GM19328 (cell line): ENCODE results near the gene UBE2Q1.

Experiments
- ATAC-seq: cut with Tn5 transposase; IDR thresholded peaks from one replicate; pipeline ENCODE4 v1.9.1; 2021; ENCODE audit warnings: mild to moderate bottlenecking, moderate library complexity; ENCODE audit not compliant: unreplicated experiment

UBE2Q1 gene

GRCh38 chr1:154557939-154558719 lies at the start of gene UBE2Q1:
UBE2Q1 (minus strand) TSS chr1:154558662; CDS start chr1:154558553, 109 bp downstream.
- peak; percentile 10 for ATAC-seq

GRCh38 chr1:154607609-154608396 lies 49.3 kb upstream of the UBE2Q1 start, which contains the start of gene ADAR:
ADAR (minus strand) TSS chr1:154608186; CDS start chr1:154608006, 180 bp downstream.
- ATAC-seq = peak; percentile 64

GRCh38 chr1:154607106-154607608 lies 48.7 kb upstream of the UBE2Q1 start:
- ATAC-seq = no peak

- ATAC-seq = no peak
Observed at GRCh38 chr1:154605534-154605933, 47.1 kb upstream of the UBE2Q1 start.

- ATAC-seq = no peak
Observed at GRCh38 chr1:154603317-154603716, 44.9 kb upstream of the UBE2Q1 start.

- ATAC-seq = no peak
Observed at GRCh38 chr1:154599658-154600057, 41.2 kb upstream of the UBE2Q1 start.

GRCh38 chr1:154598871-154599635 lies 40.6 kb upstream of the UBE2Q1 start:
- no peak for ATAC-seq

GRCh38 chr1:154595621-154596020 lies 37.2 kb upstream of the UBE2Q1 start:
- no peak for ATAC-seq

GRCh38 chr1:154594811-154595210 lies 36.3 kb upstream of the UBE2Q1 start:
- ATAC-seq = no peak

- no peak for ATAC-seq
Observed at GRCh38 chr1:154593390-154593789, 34.9 kb upstream of the UBE2Q1 start.

GRCh38 chr1:154591206-154591605 lies 32.7 kb upstream of the UBE2Q1 start:
- ATAC-seq = no peak

- no peak for ATAC-seq
Observed at GRCh38 chr1:154590756-154591155, 32.3 kb upstream of the UBE2Q1 start.

- no peak for ATAC-seq
Observed at GRCh38 chr1:154589780-154590179, 31.3 kb upstream of the UBE2Q1 start.

GRCh38 chr1:154586641-154587040 lies 28.2 kb upstream of the UBE2Q1 start:
- ATAC-seq = no peak

- no peak for ATAC-seq
Observed at GRCh38 chr1:154586231-154586630, 27.8 kb upstream of the UBE2Q1 start.

- no peak for ATAC-seq
Observed at GRCh38 chr1:154584267-154584994, 26.0 kb upstream of the UBE2Q1 start.

GRCh38 chr1:154583773-154584172 lies 25.3 kb upstream of the UBE2Q1 start:
- no peak for ATAC-seq

GRCh38 chr1:154582885-154583284 lies 24.4 kb upstream of the UBE2Q1 start:
- ATAC-seq = no peak

- no peak for ATAC-seq
Observed at GRCh38 chr1:154581766-154582165, 23.3 kb upstream of the UBE2Q1 start.

GRCh38 chr1:154579374-154579773 lies 20.9 kb upstream of the UBE2Q1 start:
- no peak for ATAC-seq
